Measurements from ENCODE around the gene SYNE1. TPM values are rescaled to one million over a fixed set of nuclear protein-coding genes. Genes with fewer than 3 reads are reported as not detected.
"Not testable (repeated sequence)": the region's sequence is repeated elsewhere in the genome, so short reads cannot be mapped to it uniquely, and the experiment has no call there.

SYNE1 gene
- total RNA-seq, 1 donor from 2014 or later: 166 TPM

GRCh38 chr6:152423216-152424103, 213.7 kb downstream of the SYNE1 start:
- Histone ChIP-seq H3K27me3 (ENCODE audit: low read depth) (no peaks in the 10 kb centered on the region), H3K9me3 (no peaks in the 10 kb centered on the region), H3K27ac (no peak overlapping the region), H3K4me3 (no peak overlapping the region), H3K36me3 (peaks cover 7% of the 10 kb centered on the region), H3K4me1 (no peaks in the 10 kb centered on the region)
- ATAC-seq: peak; percentile 64 to 70
- no peak for TF ChIP-seq CTCF (IDR thresholded peaks at IDR 0.05)
- intact Hi-C loops (cut with DNase I): no loop called here
- no peak for DNase-seq

GRCh38 chr6:152421496-152421895, 215.7 kb downstream of the SYNE1 start:
- H3K9me3 ChIP-seq; H3K4me1 ChIP-seq; H3K36me3 ChIP-seq; ATAC-seq; H3K27ac ChIP-seq; intact Hi-C loops (cut with DNase I); H3K27me3 ChIP-seq (ENCODE audit: low read depth); DNase-seq; H3K4me3 ChIP-seq: not testable (repeated sequence)

- no peak for ATAC-seq
- H3K4me3 ChIP-seq: no peak overlapping the region
- DNase-seq: no peak
- no peak overlapping the region for H3K27ac ChIP-seq
- H3K36me3 ChIP-seq: peaks cover 3% of the 10 kb centered on the region
- H3K4me1 ChIP-seq: no peaks in the 10 kb centered on the region
- no peak for TF ChIP-seq CTCF (IDR thresholded peaks at IDR 0.05)
- intact Hi-C loops (cut with DNase I): no loop called here
- H3K27me3 ChIP-seq (ENCODE audit: low read depth): no peaks in the 10 kb centered on the region
- no peaks in the 10 kb centered on the region for H3K9me3 ChIP-seq
These were observed 216.5 kb downstream of the SYNE1 start for GRCh38 chr6:152420696-152421095.

- no peak overlapping the region for H3K4me3 ChIP-seq
- H3K9me3 ChIP-seq: no peaks in the 10 kb centered on the region
- H3K4me1 ChIP-seq: no peaks in the 10 kb centered on the region
- no peak for DNase-seq
- no peaks in the 10 kb centered on the region for H3K27me3 ChIP-seq (ENCODE audit: low read depth)
- no peak for TF ChIP-seq CTCF (IDR thresholded peaks at IDR 0.05)
- intact Hi-C loops (cut with DNase I): no loop called here
- no peak overlapping the region for H3K27ac ChIP-seq
- no peaks in the 10 kb centered on the region for H3K36me3 ChIP-seq
- no peak for ATAC-seq
These were observed 218.6 kb downstream of the SYNE1 start for GRCh38 chr6:152418551-152418950.

GRCh38 chr6:152416652-152417051, 220.5 kb downstream of the SYNE1 start:
- intact Hi-C loops (cut with DNase I): no loop called here
- no peaks in the 10 kb centered on the region for H3K9me3 ChIP-seq
- H3K4me1 ChIP-seq: no peaks in the 10 kb centered on the region
- no peak for TF ChIP-seq CTCF (IDR thresholded peaks at IDR 0.05)
- H3K36me3 ChIP-seq: no peaks in the 10 kb centered on the region
- no peaks in the 10 kb centered on the region for H3K27me3 ChIP-seq (ENCODE audit: low read depth)
- H3K27ac ChIP-seq: no peak overlapping the region
- ATAC-seq: no peak
- no peak overlapping the region for H3K4me3 ChIP-seq
- no peak for DNase-seq

- Histone ChIP-seq H3K9me3 (no peaks in the 10 kb centered on the region), H3K36me3 (peaks cover 5% of the 10 kb centered on the region), H3K27ac (no peak overlapping the region), H3K27me3 (ENCODE audit: low read depth) (no peaks in the 10 kb centered on the region), H3K4me3 (no peak overlapping the region), H3K4me1 (no peaks in the 10 kb centered on the region)
- intact Hi-C loops (cut with DNase I): no loop called here
- no peak for ATAC-seq
- no peak for DNase-seq
- TF ChIP-seq CTCF (IDR thresholded peaks at IDR 0.05): no peak
These were observed 232.1 kb downstream of the SYNE1 start for GRCh38 chr6:152404936-152405595.

Data from lower lobe of right lung (tissue), 2 donors.